Glutamatergic neuron (in vitro differentiated cells): Measurements from ENCODE around the gene MAP3K12. TPM values are rescaled to one million over a fixed set of nuclear protein-coding genes. Genes with fewer than 3 reads are reported as not detected.

ENCODE experiments used
- DNase-seq: peaks from one replicate; pipeline ENCODE4 v3.0.0; 2022
- H3K27ac Mint-ChIP-seq: one replicate; pipeline ENCODE4 v1.8.0; 2020; ENCODE audit warnings: mild to moderate bottlenecking, mixed read lengths, inconsistent platforms; ENCODE audit not compliant: unreplicated experiment
- H3K27me3 Mint-ChIP-seq: one replicate; pipeline ENCODE4 v1.8.0; 2020; ENCODE audit warnings: mild to moderate bottlenecking, moderate library complexity, mixed read lengths, inconsistent platforms; ENCODE audit not compliant: unreplicated experiment
- H3K36me3 Mint-ChIP-seq: one replicate; pipeline ENCODE4 v1.8.0; 2020; ENCODE audit warnings: mild to moderate bottlenecking, mixed read lengths, inconsistent platforms; ENCODE audit not compliant: unreplicated experiment
- H3K4me1 Mint-ChIP-seq: one replicate; pipeline ENCODE4 v1.8.0; 2020; ENCODE audit warnings: mild to moderate bottlenecking, low read depth, mixed read lengths, inconsistent platforms; ENCODE audit not compliant: unreplicated experiment
- H3K4me3 Mint-ChIP-seq: one replicate; pipeline ENCODE4 v1.8.0; 2020; ENCODE audit warnings: mild to moderate bottlenecking, mixed read lengths, inconsistent platforms; ENCODE audit not compliant: unreplicated experiment
- H3K9me3 Mint-ChIP-seq: one replicate; pipeline ENCODE4 v1.8.0; 2020; ENCODE audit warnings: mild to moderate bottlenecking, moderate library complexity, mixed read lengths, inconsistent platforms; ENCODE audit not compliant: unreplicated experiment
- total RNA-seq: library from RNA; stranded (reverse); fragmentation: NEBNext Ultra II Directional; extraction: Animal tissue kit (Norgen Biotek cat#: 25700); gene quantifications from one replicate; pipeline ENCODE4 v1.2.1, GENCODE V29; 2021; ENCODE audit not compliant: unreplicated experiment
- TF ChIP-seq, protein P1 (sequence below): fragments of 200-600 bp; sonication (generic); IDR thresholded peaks from one replicate; pipeline ENCODE4 v1.5.0; 2021; ENCODE audit not compliant: partially characterized antibody, unreplicated experiment

The MAP3K12 gene
- total RNA-seq, 1 donor from 2014 or later: 94.2 TPM

DNA sequence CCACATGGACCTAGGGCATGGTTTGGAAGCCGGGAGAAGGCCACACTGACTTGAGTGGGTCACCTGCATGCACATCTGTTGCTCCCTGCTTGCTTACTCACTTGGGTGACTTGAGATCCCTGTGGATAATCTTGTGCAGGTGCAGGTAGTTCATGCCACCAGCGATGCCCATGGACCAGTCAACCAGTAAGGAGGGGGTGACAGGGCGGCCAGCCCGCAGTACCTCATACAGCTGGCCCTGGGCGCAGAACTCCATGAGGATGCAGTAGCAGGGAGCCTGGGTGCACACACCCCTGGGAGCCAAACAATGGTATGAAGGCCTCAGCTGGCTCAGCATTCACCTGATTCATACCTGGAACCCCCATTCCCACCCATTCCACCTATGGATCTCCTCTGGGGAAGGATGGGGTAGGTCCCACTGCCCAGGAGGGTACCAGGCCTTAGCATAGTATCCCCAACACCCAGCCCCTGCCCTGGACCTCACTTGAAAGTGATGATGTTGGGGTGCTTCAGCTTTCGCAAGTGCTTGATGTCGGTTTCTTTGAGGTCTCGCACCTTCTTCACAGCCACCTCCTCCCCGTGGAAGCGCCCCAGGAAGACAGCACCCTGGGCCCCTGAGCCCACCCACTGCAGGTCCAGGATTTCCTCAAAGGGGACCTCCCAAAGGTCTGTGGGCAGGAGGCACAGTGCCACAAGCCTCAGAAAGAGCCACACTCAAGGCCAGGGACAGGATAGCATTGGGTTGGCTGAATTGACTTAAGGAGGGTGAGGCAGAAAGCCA, 13.1 kb downstream of the MAP3K12 start:
- TF ChIP-seq, protein P1, sequence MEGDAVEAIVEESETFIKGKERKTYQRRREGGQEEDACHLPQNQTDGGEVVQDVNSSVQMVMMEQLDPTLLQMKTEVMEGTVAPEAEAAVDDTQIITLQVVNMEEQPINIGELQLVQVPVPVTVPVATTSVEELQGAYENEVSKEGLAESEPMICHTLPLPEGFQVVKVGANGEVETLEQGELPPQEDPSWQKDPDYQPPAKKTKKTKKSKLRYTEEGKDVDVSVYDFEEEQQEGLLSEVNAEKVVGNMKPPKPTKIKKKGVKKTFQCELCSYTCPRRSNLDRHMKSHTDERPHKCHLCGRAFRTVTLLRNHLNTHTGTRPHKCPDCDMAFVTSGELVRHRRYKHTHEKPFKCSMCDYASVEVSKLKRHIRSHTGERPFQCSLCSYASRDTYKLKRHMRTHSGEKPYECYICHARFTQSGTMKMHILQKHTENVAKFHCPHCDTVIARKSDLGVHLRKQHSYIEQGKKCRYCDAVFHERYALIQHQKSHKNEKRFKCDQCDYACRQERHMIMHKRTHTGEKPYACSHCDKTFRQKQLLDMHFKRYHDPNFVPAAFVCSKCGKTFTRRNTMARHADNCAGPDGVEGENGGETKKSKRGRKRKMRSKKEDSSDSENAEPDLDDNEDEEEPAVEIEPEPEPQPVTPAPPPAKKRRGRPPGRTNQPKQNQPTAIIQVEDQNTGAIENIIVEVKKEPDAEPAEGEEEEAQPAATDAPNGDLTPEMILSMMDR: no peak
- peaks cover 9% of the 10 kb centered on the region for H3K9me3 Mint-ChIP-seq
- no peak for DNase-seq
- no peak overlapping the region for H3K4me3 Mint-ChIP-seq
- peaks cover 2% of the 10 kb centered on the region for H3K4me1 Mint-ChIP-seq
- H3K36me3 Mint-ChIP-seq: peaks cover 4% of the 10 kb centered on the region
- no peak overlapping the region for H3K27ac Mint-ChIP-seq
- H3K27me3 Mint-ChIP-seq: peaks cover 6% of the 10 kb centered on the region

DNA sequence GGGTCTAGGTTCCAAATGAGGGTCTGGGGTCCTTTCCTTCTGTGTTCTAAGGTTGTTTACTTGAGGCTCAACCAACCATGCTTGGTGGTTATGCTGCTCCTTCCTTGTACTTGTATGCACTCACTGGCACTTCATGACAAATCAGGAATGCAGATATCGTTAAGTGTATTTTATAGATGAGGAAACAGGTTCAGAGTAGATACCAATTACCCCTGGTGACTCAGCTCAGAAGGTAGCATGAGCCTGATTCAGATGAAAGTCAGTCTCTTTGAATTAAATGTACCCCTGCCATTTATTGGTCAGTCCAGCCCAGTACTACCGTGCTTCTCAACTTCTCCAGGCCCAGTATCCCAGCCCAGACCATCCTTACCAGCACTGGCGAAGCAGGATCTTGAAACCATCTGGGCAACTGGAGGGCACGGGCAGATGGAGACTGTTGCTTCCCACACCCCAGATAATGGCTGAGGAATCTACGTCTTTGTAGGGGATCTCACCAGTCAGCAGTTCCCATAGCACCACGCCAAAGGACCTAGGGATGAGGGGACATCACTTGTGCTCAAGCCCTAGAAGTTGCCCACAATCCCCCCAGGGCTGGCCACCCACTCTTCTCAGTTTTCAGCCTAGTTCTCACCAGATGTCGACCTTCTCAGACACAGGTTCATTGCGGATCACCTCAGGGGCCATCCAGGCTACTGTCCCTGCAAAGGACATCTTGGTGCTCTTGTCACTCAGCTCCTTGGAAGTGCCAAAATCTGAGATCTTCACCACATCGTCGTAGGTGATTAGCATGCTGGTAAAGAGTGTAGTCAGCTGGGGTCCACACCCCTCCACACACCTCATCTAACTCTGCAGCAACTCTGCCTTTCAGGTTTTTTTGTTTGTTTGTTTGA, 14.3 kb downstream of the MAP3K12 start:
- Mint-ChIP-seq H3K27ac (peak overlapping the region; percentile 12), H3K4me1 (peaks cover 2% of the 10 kb centered on the region), H3K9me3 (peaks cover 9% of the 10 kb centered on the region), H3K36me3 (peaks cover 4% of the 10 kb centered on the region), H3K27me3 (peaks cover 7% of the 10 kb centered on the region), H3K4me3 (no peak overlapping the region)
- TF ChIP-seq, protein P1: no peak
- no peak for DNase-seq

DNA sequence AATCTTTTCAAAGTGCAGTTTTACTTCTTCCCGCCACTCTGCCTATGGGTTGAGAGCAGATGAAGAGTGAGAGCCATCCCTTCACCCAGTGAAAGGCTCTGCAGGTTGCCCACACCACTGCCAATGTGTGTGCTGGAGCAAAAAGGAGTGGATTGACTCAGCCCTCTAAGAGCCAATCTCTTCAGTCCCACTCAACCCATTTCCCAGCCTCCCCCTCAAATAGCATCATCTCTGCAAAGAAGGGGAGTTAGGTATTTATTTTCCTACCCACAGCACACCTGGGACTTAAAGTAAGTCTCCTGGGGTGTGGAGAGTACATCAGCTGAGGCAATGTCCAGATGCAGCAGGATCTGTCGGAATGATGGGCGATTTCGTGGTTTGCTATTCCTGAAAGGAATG, 15.3 kb downstream of the MAP3K12 start:
- H3K4me3 Mint-ChIP-seq: no peak overlapping the region

DNA sequence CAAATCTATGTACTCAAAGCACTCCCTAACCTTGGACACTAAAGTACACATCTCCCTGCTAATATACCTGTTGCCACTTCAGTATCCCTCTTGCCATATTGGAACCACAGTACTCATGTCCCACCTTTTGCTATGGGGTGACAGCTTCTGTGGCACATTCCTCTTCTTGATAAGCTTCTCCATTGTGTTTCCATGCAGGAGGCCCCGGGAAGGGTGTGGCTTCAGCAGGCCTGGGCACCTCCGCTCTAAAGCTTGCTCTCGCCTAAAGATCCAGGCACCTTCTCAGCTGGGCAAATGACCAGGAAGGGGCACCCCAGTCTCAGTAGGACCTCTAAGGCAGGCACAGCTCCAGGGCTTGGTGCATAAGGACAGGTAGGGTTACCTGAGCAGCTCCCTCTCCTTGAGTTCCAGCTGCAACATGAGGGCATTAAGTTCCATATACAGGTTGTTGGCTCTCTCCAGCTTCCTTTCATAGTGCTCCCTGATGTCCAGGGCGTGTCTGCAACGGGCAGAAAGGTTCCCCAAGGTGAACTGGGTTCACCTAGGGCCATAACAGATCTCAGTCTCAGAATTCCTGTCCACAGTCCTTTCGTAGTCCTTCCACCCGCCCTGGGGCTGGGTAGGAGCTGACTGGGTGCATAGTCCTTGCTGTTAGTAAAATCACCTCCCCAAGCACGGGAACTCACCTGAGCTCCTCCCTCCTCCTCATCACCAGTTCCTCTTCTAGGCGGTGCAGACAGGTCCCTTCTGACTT, 15.9 kb downstream of the MAP3K12 start:
- TF ChIP-seq, protein P1: no peak
- no peaks in the 10 kb centered on the region for H3K4me1 Mint-ChIP-seq
- no peak overlapping the region for H3K4me3 Mint-ChIP-seq
- peaks cover 7% of the 10 kb centered on the region for H3K27me3 Mint-ChIP-seq
- peak overlapping the region; percentile 60 for H3K27ac Mint-ChIP-seq
- peaks cover 11% of the 10 kb centered on the region for H3K9me3 Mint-ChIP-seq
- H3K36me3 Mint-ChIP-seq: peaks cover 4% of the 10 kb centered on the region
- DNase-seq: no peak

More for the DNA sequence above, 15.3 kb downstream of the MAP3K12 start:
- Mint-ChIP-seq H3K27me3 (peaks cover 7% of the 10 kb centered on the region), H3K27ac (no peak overlapping the region), H3K36me3 (peaks cover 4% of the 10 kb centered on the region), H3K9me3 (peaks cover 11% of the 10 kb centered on the region), H3K4me1 (no peaks in the 10 kb centered on the region)
- no peak for DNase-seq
- TF ChIP-seq, protein P1: no peak
